HG03378 (cell line): ENCODE data around the gene NEMP1.
"Not testable (repeated sequence)": the region's sequence is repeated elsewhere in the genome, so short reads cannot be mapped to it uniquely, and the experiment has no call there.

Source experiments
- ATAC-seq: cut with Tn5 transposase; IDR thresholded peaks from one replicate; pipeline ENCODE4 v1.9.1; 2021; ENCODE audit warnings: mild to moderate bottlenecking, moderate library complexity; ENCODE audit not compliant: unreplicated experiment

NEMP1 gene

GRCh38 chr12:57057067-57057751 is 21.4 kb downstream of the NEMP1 start:
- ATAC-seq = no peak

- ATAC-seq = no peak
Measured at GRCh38 chr12:57055824-57056223, 22.8 kb downstream of the NEMP1 start.

- ATAC-seq = not testable (repeated sequence)
Measured at GRCh38 chr12:57053901-57054300, 24.7 kb downstream of the NEMP1 start.

- ATAC-seq = not testable (repeated sequence)
Measured at GRCh38 chr12:57053146-57053545, 25.4 kb downstream of the NEMP1 start.

GRCh38 chr12:57051011-57051410 is 27.6 kb downstream of the NEMP1 start:
- no peak for ATAC-seq

- no peak for ATAC-seq
Measured at GRCh38 chr12:57049890-57050289, 28.7 kb downstream of the NEMP1 start, which contains the start of gene MYO1A. Gene MYO1A, minus strand, starts transcription at chr12:57050129. Its CDS starts 1,806 bp downstream, at chr12:57048323.

- no peak for ATAC-seq
Measured at GRCh38 chr12:57049119-57049446, 29.5 kb downstream of the NEMP1 start.

GRCh38 chr12:57048423-57049118 is 30.0 kb downstream of the NEMP1 start:
- ATAC-seq = no peak

GRCh38 chr12:57047981-57048380 is 30.6 kb downstream of the NEMP1 start:
- no peak for ATAC-seq

- ATAC-seq = no peak
Measured at GRCh38 chr12:57046947-57047890, 31.4 kb downstream of the NEMP1 start.

GRCh38 chr12:57046086-57046791 is 32.4 kb downstream of the NEMP1 start:
- no peak for ATAC-seq

GRCh38 chr12:57044889-57045288 is 33.7 kb downstream of the NEMP1 start:
- no peak for ATAC-seq

GRCh38 chr12:57044468-57044867 is 34.1 kb downstream of the NEMP1 start:
- no peak for ATAC-seq

- no peak for ATAC-seq
Measured at GRCh38 chr12:57042695-57043094, 35.9 kb downstream of the NEMP1 start.

- ATAC-seq = no peak
Measured at GRCh38 chr12:57040750-57041149, 37.8 kb downstream of the NEMP1 start.

- no peak for ATAC-seq
Measured at GRCh38 chr12:57040211-57040610, 38.4 kb downstream of the NEMP1 start.

GRCh38 chr12:57039016-57039798 is 39.4 kb downstream of the NEMP1 start:
- no peak for ATAC-seq

GRCh38 chr12:57037264-57037663 is 41.3 kb downstream of the NEMP1 start:
- no peak for ATAC-seq

GRCh38 chr12:57033431-57033830 is 45.2 kb downstream of the NEMP1 start:
- ATAC-seq = no peak

- no peak for ATAC-seq
Measured at GRCh38 chr12:57031789-57032188, 46.8 kb downstream of the NEMP1 start.
